DOHH2 (cell line): ENCODE results near the gene SPANXN3.

ENCODE experiments used
- EZH2phosphoT487 ChIP-seq: fragments of 200-600 bp; sonication (generic); IDR thresholded peaks from 2 replicates; pipeline ENCODE4 v1.6.1; 2017; ENCODE audit warnings: borderline replicate concordance, mild to moderate bottlenecking, antibody characterized with exemption, low read length, moderate library complexity, mixed read lengths
- TF ChIP-seq, protein P1 (sequence below): fragments of 200-600 bp; sonication (generic); IDR thresholded peaks from one replicate; pipeline ENCODE4 v1.5.1; 2014; ENCODE audit warnings: antibody characterized with exemption, mild to moderate bottlenecking, low read depth, low read length; ENCODE audit not compliant: poor library complexity, severe bottlenecking

- TF ChIP-seq, protein P1, sequence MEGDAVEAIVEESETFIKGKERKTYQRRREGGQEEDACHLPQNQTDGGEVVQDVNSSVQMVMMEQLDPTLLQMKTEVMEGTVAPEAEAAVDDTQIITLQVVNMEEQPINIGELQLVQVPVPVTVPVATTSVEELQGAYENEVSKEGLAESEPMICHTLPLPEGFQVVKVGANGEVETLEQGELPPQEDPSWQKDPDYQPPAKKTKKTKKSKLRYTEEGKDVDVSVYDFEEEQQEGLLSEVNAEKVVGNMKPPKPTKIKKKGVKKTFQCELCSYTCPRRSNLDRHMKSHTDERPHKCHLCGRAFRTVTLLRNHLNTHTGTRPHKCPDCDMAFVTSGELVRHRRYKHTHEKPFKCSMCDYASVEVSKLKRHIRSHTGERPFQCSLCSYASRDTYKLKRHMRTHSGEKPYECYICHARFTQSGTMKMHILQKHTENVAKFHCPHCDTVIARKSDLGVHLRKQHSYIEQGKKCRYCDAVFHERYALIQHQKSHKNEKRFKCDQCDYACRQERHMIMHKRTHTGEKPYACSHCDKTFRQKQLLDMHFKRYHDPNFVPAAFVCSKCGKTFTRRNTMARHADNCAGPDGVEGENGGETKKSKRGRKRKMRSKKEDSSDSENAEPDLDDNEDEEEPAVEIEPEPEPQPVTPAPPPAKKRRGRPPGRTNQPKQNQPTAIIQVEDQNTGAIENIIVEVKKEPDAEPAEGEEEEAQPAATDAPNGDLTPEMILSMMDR: no peak
- TF ChIP-seq EZH2phosphoT487: no peak
Observed at GRCh38 chrX:143536176-143536575, 18.9 kb upstream of the SPANXN3 start.
